ENCODE measurements around the gene CCDC6. TPM values are rescaled to one million over a fixed set of nuclear protein-coding genes. Genes with fewer than 3 reads are reported as not detected.

Gene CCDC6
- polyA plus RNA-seq, 3 donors, result 4.2 to 13.5 (median 6.2) TPM

GRCh38 chr10:59907537-59907917, 1.2 kb upstream of the CCDC6 start:
- no peaks in the 10 kb centered on the region for H3K9me3 Mint-ChIP-seq
- Histone ChIP-seq H3K4me3 (replicated peaks in 1 of 3; ENCODE audit: low read depth in 2 of 3, low read length in 3 of 3) (peak overlapping the region in 1 of 3 experiments; percentile 83), H3K9ac (ENCODE audit: insufficient read depth, low read length, poor library complexity, severe bottlenecking) (no peak overlapping the region), H3K36me3 (replicated peaks in 1 of 2; ENCODE audit: control insufficient read depth in 1 of 2, insufficient read depth in 2 of 2, low read length in 2 of 2) (no peaks in the 10 kb centered on the region), H2AFZ (ENCODE audit: insufficient read depth, low read depth, low read length, poor library complexity, severe bottlenecking) (peak overlapping the region; percentile 83), H3K27ac (ENCODE audit: low read depth in 1 of 2, low read length in 2 of 2) (no peak overlapping the region), H3K27me3 (ENCODE audit: control insufficient read depth in 2 of 2, insufficient read depth in 2 of 2, low read length in 2 of 2) (no peaks in the 10 kb centered on the region), H4K20me1 (ENCODE audit: insufficient read depth, low read length) (peaks cover 25% of the 10 kb centered on the region), H3K9me3 (replicated peaks in 1 of 2; ENCODE audit: control insufficient read depth in 1 of 2, insufficient read depth in 1 of 2, low read length in 2 of 2) (no peaks in the 10 kb centered on the region), H3K4me1 (ENCODE audit: control insufficient read depth in 1 of 2, insufficient read depth in 2 of 2, low read length in 2 of 2) (peaks cover 43 to 48% of the 10 kb centered on the region in 2 donors), H3K79me2 (ENCODE audit: insufficient read depth, low read length) (peaks cover 37% of the 10 kb centered on the region), H3K4me2 (replicated peaks; ENCODE audit: extremely low read depth, low read length, poor library complexity, severe bottlenecking) (peak overlapping the region; percentile 93)
- no peak for TF ChIP-seq CTCF (IDR thresholded peaks at IDR 0.05)
- peak overlapping the region in 2 of 7 donors; percentile 67 to 91 for H3K27ac Mint-ChIP-seq
- intact Hi-C loops (cut with micrococcal nuclease), result loop anchor here (10.0 kb wide), 3 partner anchors 73 to 1643 kb away; partner anchors contain the start of genes CISD1 (in 1 of the 2) and IPMK (in 1 of the 2)
- peaks cover 0 to 4% (median 2%) of the 10 kb centered on the region in 3 donors for H3K27me3 Mint-ChIP-seq (ENCODE audit: low read depth in 3 of 3)
- H3K36me3 Mint-ChIP-seq, result no peaks in the 10 kb centered on the region
- no peak for DNase-seq
- no CpG with 5 or more reads among the region's 2 CpGs for WGBS (ENCODE audit: insufficient coverage)
- peaks cover 50% of the 10 kb centered on the region for H3K4me1 Mint-ChIP-seq
- H3K4me3 Mint-ChIP-seq, result peak overlapping the region in 1 of 2 donors; percentile 72

GRCh38 chr10:59905731-59906416, 482 bp downstream of the CCDC6 start:
- Histone ChIP-seq H3K4me3 (replicated peaks in 1 of 3; ENCODE audit: low read depth in 2 of 3, low read length in 3 of 3) (peak overlapping the region; percentile 64 to 95 (median 83)), H3K4me2 (replicated peaks; ENCODE audit: extremely low read depth, low read length, poor library complexity, severe bottlenecking) (peak overlapping the region; percentile 93), H3K36me3 (replicated peaks in 1 of 2; ENCODE audit: control insufficient read depth in 1 of 2, insufficient read depth in 2 of 2, low read length in 2 of 2) (no peaks in the 10 kb centered on the region), H3K79me2 (ENCODE audit: insufficient read depth, low read length) (peaks cover 53% of the 10 kb centered on the region), H3K9me3 (replicated peaks in 1 of 2; ENCODE audit: control insufficient read depth in 1 of 2, insufficient read depth in 1 of 2, low read length in 2 of 2) (no peaks in the 10 kb centered on the region), H3K27ac (ENCODE audit: low read depth in 1 of 2, low read length in 2 of 2) (peak overlapping the region; percentile 6 to 73), H3K9ac (ENCODE audit: insufficient read depth, low read length, poor library complexity, severe bottlenecking) (peak overlapping the region; percentile 77), H3K27me3 (ENCODE audit: control insufficient read depth in 2 of 2, insufficient read depth in 2 of 2, low read length in 2 of 2) (no peaks in the 10 kb centered on the region), H3K4me1 (ENCODE audit: control insufficient read depth in 1 of 2, insufficient read depth in 2 of 2, low read length in 2 of 2) (peaks cover 43 to 48% of the 10 kb centered on the region in 2 donors), H2AFZ (ENCODE audit: insufficient read depth, low read depth, low read length, poor library complexity, severe bottlenecking) (peak overlapping the region; percentile 97), H4K20me1 (ENCODE audit: insufficient read depth, low read length) (peaks cover 37% of the 10 kb centered on the region)
- Mint-ChIP-seq H3K4me1 (peaks cover 52% of the 10 kb centered on the region), H3K27ac (peak overlapping the region; percentile 70 to 89 (median 78)), H3K27me3 (ENCODE audit: low read depth in 3 of 3) (peaks cover 0 to 2% (median 2%) of the 10 kb centered on the region in 3 donors), H3K9me3 (no peaks in the 10 kb centered on the region), H3K4me3 (peak overlapping the region; percentile 95 to 98), H3K36me3 (no peaks in the 10 kb centered on the region)
- intact Hi-C loops (cut with micrococcal nuclease), result loop anchor here (10.0 kb wide), 3 partner anchors 71 to 1641 kb away; partner anchors contain the start of genes CISD1 (in 1 of the 2) and IPMK (in 1 of the 2)
- no peak for DNase-seq
- TF ChIP-seq CTCF (IDR thresholded peaks at IDR 0.05), result no peak
- under 1% methylated on average over 49 of the region's 56 CpGs for WGBS (ENCODE audit: insufficient coverage)
